A673 (cell line): ENCODE measurements around the gene SDCCAG8.

ENCODE experiments used
- CTCF ChIP-seq: fragments of 300-800, 200-600 bp; sonication (generic); conservative IDR thresholded peaks from 2 replicates; pipeline ENCODE4 v1.5.1; 2017; ENCODE audit warnings: low read depth, mild to moderate bottlenecking, antibody characterized with exemption, low read length, moderate library complexity, mixed read lengths
- EZH2 ChIP-seq: fragments of 200-600 bp; sonication (generic); IDR thresholded peaks from 2 replicates; pipeline ENCODE4 v1.6.1; 2017; ENCODE audit warnings: borderline replicate concordance, low read depth, mild to moderate bottlenecking, mixed read lengths, antibody characterized with exemption, low read length; ENCODE audit not compliant: poor library complexity, severe bottlenecking

- TF ChIP-seq CTCF = no peak
- no peak for TF ChIP-seq EZH2
Observed at GRCh38 chr1:243253211-243253925, 2.5 kb upstream of the SDCCAG8 start.
